Omental fat pad (tissue), 4 donors: Measurements from ENCODE around the gene CRHR2. TPM values are rescaled to one million over a fixed set of nuclear protein-coding genes. Genes with fewer than 3 reads are reported as not detected.
"Not testable (repeated sequence)": the region's sequence is repeated elsewhere in the genome, so short reads cannot be mapped to it uniquely, and the experiment has no call there.

Source experiments
- ATAC-seq: fragments of 150-250 bp; one replicate; pipeline ENCODE4 v1.9.1; 2016; ENCODE audit warnings: mild to moderate bottlenecking, moderate library complexity; ENCODE audit not compliant: low FRiP score
- DNase-seq: peaks from one replicate; pipeline ENCODE4 v3.0.0-alpha.2; 2019; ENCODE audit warnings: low spot score
- total RNA-seq, 4 donors: library from RNA; depleted of rRNA; stranded (reverse); fragments of >200 nt; gene quantifications; one replicate each; pipeline ENCODE4 v1.1.0, GENCODE V29; 2016
- TF ChIP-seq, protein P1 (sequence below), 3 donors: fragments of 450-650 bp; IDR thresholded peaks; one replicate each; pipeline ENCODE4 v1.5.1; 2016 to 2017; ENCODE audit warnings: antibody characterized with exemption in 3 of 3, mild to moderate bottlenecking in 3 of 3, moderate library complexity in 2 of 3

CRHR2 gene
- total RNA-seq, 4 donors from 2014 or later, result 0.95 TPM; not detected in 3

DNA sequence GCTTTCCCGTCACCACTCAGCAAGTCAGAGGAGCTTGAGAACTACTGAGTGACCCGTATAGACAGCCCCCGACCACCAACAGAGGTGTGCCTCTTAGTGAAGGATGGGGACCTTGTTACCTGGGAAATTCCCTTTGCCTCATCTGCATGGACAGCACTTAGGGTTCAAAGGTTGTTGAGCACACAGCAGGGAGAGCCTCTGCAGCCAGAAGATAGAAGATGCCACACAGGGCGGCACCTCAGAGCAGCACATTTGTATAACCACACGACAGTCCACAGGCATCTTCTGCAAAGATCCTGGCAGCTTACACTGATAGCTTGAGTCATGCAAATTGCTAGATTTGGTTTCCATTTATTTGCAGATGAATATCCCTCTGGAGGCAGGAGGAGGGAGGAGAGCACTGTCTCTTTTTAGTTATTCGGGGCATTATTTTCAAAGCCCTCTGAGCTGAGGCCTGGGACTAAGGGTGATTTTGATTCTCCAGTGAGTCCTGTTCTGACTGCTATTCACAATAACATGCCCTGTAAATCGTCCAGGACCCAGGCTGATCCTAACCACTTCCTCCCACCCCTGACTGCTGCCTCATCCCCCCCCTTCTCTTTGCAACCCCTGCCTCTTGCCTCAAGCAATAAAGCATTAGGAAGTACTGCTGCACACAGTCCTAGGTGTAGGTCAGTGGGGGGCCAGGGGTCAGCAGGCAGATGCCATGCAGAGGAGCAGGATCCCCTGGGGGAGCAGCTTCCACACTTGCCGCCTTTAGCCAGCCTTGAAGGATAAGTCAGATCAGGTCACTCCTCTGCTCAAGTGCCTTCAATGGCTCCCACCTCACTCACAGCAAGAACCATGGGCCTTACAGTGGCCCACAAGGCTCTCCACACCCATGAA is 45.0 kb upstream of the CRHR2 start:
- TF ChIP-seq, protein P1, sequence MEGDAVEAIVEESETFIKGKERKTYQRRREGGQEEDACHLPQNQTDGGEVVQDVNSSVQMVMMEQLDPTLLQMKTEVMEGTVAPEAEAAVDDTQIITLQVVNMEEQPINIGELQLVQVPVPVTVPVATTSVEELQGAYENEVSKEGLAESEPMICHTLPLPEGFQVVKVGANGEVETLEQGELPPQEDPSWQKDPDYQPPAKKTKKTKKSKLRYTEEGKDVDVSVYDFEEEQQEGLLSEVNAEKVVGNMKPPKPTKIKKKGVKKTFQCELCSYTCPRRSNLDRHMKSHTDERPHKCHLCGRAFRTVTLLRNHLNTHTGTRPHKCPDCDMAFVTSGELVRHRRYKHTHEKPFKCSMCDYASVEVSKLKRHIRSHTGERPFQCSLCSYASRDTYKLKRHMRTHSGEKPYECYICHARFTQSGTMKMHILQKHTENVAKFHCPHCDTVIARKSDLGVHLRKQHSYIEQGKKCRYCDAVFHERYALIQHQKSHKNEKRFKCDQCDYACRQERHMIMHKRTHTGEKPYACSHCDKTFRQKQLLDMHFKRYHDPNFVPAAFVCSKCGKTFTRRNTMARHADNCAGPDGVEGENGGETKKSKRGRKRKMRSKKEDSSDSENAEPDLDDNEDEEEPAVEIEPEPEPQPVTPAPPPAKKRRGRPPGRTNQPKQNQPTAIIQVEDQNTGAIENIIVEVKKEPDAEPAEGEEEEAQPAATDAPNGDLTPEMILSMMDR (IDR thresholded peaks at IDR 0.05), result no peak
- ATAC-seq (no peak), DNase-seq (no peak)

DNA sequence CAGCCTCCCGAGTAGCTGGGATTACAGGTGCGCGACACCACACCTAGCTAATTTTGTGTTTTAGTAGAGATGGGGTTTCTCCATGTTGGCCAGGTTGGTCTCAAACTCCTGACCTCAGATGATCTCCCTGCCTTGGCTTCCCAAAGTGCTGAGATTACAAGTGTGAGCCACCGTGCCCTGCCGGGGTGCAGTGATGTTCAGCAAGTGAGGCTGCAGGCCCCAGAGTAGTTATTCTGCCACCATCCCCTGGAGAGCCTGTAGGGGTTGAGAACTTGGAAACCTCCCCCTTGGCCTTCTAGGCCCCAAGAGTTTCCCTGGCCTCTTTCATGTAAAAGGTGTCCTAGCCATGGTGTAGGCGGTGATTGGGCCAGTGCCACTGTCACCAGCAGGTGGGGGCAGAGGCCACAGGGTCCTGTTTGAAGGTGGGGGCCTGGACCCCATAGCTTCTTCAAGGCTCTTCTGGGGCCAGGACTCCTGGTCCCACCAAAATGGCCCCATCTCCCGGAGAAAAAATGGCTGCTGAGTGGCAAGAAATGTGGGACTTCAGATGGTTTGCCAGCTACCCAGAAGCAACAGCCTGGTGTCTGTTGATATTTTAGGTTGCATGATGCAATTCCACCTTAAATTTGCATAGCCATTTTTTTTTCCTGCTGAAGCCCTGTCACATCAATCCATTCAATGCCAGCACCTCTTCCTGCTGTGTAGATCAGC is 44.2 kb upstream of the CRHR2 start:
- TF ChIP-seq, protein P1 (IDR thresholded peaks at IDR 0.05), result no peak
- ATAC-seq (no peak), DNase-seq (no peak)

DNA sequence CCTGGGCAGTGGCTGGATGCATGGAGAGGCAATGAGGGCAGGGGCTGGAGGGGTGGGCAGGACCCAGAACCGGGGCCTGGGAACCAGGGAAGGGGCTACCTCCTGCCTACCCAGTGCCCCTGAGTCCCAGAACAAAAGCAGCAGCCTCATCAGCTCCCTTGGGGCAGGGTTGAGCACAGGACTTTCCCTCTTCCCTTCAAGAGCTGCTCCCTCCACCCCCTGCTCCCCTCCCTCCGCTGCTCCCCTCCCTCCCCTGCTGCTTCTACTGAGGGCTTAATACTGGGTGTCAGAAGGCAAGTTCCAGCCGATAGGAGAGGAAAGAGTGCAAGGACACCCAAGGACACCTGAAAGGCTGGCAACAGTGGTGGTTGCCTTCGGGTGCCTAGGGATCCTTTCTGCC is 41.5 kb upstream of the CRHR2 start:
- ATAC-seq, result no peak
- no peak for DNase-seq
- TF ChIP-seq, protein P1 (IDR thresholded peaks at IDR 0.05), result no peak

DNA sequence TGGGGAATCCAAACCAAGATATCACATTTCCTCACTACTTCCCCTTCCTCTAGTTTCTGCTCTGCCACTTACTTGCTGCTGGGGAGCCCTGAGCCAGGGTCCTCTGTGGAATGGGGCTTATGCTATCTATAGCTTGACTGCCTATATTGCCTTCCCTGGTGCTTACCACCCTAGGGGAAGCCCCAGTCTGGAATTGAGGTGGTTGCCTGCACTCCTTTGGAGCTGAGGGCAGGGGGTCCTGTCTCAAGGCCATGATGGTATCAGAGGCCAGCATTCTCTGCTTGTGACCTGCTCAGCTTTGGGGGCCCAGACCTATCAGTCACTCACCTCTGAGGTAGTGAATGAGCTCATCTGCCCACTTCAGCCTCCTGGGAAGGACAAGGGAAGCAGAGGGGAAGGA is 40.4 kb upstream of the CRHR2 start:
- TF ChIP-seq, protein P1 (IDR thresholded peaks at IDR 0.05), result no peak
- no peak for ATAC-seq
- DNase-seq, result no peak

DNA sequence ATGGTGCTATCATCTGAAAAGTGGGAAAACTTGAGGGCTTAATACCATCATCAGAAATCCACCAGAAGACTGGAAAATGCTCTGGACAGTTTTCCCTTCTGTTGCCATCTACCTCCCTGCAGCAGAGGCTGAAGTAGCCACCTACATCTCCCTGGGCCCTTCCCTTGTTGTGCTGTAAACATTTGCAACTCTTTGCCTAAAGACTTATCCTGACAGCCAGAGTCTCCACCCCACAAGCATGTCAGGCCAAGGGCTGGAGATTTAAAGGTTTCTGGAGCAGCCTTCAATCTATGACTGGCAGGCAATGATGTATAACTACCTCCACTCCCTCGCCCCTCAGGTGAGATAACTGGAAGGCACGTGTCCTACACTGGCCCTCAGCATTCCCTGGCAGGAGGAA is 39.9 kb upstream of the CRHR2 start:
- TF ChIP-seq, protein P1 (IDR thresholded peaks at IDR 0.05), result no peak
- DNase-seq, result no peak
- ATAC-seq, result no peak

DNA sequence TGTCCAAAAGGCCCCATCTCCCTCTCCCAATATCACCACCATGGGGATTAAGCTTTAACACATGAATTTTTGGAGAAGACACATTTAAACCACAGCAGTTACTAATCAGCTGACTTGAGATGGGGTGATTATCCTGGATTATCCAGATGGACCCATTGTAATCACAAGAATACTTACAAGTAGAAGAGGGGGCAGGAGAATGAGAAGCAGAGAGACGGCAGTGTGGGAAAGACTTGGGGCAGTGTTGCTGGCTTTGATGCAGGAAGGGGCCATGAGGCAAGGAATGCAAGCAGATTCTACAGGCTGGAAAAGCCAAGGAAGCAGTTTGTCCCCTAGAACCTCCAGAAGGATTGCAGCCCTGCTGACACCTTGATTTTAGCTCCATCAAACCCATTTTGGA is 39.0 kb upstream of the CRHR2 start:
- ATAC-seq (no peak), DNase-seq (no peak)
- TF ChIP-seq, protein P1 (IDR thresholded peaks at IDR 0.05), result no peak

DNA sequence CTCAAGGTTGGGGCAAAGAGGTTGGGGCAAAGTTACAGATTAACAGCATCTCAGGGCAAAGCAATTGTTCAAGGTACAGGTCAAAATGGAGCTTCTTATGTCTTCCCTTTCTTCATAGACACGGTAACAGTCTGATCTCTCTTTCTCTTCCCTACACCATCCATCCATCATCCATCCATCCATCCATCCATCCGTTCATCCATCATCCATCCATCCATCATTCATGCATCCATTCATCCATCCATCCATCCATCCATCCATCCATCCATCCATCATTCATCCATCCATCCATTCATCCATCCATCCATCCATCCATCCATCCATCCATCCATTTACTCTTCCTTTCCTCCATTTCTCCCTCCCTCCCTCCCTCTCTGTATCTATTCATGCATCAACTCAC is 37.2 kb upstream of the CRHR2 start:
- not testable (repeated sequence) for ATAC-seq, DNase-seq
